Medulla oblongata (tissue), 1 donor: ENCODE measurements around the gene ULK4.
"Not testable (repeated sequence)": the region's sequence is repeated elsewhere in the genome, so short reads cannot be mapped to it uniquely, and the experiment has no call there.

ENCODE experiments used
- DNase-seq: peaks from one replicate; pipeline ENCODE4 v3.0.0-alpha.2; 2015; ENCODE audit errors: extremely low spot score

Gene ULK4

DNA sequence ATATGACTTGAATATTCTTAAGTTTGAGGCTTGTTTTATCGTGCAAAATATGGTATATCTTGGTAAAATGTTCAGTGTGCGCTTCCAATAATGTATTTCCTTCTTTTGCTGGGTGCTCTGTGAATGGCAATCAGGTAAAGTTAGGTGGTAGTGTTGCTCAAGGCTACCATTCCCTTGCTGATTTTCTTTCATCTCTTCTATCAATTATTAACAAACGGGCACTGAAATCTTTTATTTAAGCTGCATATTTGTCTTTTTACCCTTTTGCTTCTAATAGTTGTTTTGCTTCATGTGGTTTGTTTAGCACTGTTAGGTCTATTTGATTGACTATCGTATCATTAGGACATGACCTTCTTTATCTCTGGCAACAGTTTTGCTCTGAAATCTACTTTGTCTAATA, 520.3 kb downstream of the ULK4 start:
- DNase-seq: no peak

DNA sequence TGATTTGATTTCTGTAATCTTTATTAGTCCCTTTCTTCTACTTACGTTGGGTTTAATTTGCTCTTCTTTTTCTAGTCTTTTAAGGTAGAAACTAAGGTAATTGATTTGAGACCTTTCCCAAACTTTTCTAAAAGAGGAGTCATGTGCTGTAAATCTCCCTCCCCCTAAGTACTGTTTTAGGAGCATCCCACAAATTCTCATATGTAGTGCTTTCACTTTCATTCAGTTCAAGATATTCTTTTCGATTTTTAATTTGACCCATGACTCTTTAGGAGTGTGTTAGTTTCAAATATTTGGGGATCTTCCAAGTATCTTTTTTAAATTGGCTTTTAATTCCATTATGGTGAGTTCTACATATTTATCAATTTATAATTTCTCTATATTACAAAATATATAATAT, 520.8 kb downstream of the ULK4 start:
- DNase-seq: no peak

DNA sequence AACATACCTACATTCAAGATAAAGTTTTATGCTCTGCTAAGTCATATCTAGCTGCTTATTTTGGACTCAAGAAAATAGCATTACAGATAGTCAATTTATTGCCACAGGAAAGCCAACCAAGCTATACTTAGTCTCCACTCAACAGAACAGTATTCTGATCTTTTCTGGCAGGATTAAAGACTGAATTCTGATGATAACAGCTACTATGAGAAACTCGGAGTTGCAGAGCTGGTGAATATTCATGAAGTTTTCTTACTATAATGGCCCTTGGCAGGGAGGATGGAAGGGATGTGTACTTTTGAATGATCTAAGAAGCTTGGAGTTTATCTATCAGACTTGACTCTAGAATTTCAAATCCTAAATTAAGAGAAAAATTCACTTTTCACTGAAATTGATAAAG, 524.9 kb downstream of the ULK4 start:
- no peak for DNase-seq

GRCh38 chr3:41434781-41435180, 527.1 kb downstream of the ULK4 start:
- no peak for DNase-seq

DNA sequence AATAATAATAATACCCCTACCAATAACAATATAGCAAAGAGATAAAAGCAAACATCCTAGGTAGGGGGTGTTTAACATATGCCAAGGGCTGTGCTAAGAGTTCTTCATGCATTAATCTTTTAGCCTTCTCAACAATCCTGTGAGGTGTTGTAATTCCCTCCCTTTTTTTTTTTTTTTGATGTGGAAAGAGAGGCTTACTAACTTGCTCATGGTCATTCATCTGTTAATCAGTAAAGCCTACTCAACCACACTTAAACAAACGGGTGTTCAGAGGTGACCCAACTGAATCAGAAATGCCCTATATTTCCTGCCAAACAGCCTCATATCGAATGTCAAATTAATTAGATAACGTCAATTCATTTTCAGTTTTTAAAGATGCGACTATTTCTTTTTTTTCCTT, 530.5 kb downstream of the ULK4 start:
- no peak for DNase-seq

DNA sequence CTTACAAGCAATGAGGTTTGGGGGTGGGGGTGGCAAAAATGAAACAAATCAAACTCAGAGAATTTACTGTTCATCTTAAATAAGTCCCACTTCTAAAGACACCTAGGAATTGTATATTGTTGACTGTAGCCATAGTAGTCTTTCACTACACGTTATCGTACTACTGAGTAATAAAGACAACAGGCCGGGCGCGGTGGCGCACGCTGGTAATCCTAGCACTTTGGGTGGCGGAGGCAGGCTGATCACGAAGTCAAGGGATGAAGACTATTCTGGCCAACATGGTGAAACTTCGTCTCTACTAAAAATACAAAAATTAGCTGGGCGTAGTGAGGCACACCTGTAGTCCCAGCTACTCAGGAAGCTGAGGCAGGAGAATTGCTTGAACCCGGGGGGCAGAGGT, 531.0 kb downstream of the ULK4 start:
- DNase-seq: no peak

GRCh38 chr3:41430391-41430790, 531.5 kb downstream of the ULK4 start:
- DNase-seq: no peak

DNA sequence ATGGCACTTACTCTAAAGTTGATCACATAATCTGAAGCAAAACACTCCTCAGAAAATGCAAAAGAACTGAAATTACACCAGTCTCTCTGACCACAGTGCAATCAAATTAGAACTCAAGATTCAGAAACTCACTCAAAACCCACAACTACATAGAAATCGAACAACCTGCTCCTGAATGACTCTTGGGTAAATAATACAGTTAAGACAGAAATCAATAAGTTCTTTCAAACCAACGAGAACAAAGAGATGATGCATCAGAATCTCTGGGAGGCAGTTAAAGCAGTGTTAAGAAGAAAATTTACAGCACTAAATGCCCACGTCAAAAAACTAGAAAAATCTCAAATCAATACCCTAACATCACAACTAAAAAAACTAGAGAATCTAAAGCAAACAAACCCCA, 535.4 kb downstream of the ULK4 start:
- no peak for DNase-seq

DNA sequence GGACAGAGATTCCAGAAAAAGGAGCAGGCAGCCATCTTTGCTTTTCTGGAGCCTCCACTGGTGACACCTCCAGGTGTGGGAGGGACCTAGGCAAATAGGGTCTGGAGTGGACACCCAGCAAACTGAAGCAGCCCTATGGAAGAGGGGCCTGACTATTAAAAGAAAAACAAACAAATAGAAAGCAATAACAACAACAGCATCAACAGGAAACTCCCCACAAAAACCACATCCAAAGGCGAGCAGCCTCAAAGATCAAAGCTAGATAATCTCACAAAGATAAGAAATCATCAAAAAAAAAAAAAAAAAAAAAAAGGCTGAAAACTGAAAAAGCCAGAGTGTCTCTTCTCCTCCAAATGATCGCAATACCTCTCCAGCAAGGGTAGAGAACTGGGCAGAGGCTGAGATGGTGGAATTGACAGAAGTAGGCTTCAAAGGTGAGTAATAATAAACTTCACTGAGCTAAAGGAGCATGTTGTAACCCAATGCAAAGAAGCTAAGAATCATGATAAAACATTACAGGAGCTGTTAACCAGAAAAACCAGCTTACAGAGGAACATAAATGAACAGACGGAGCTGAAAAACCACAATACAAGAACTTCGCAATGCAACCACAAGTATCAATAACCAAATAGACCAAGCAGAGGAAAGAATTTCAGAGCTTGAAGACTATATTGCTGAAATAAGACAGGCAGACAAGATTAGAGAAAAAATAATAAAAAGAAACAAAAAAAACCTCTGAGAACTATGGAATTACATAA, 537.2 kb downstream of the ULK4 start:
- DNase-seq: no peak

- peak; percentile 4 for DNase-seq
Measured at GRCh38 chr3:41419809-41420208, 542.1 kb downstream of the ULK4 start.

GRCh38 chr3:41418961-41419691, 542.8 kb downstream of the ULK4 start:
- DNase-seq: no peak

GRCh38 chr3:41417574-41417973, 544.3 kb downstream of the ULK4 start:
- DNase-seq: no peak

DNA sequence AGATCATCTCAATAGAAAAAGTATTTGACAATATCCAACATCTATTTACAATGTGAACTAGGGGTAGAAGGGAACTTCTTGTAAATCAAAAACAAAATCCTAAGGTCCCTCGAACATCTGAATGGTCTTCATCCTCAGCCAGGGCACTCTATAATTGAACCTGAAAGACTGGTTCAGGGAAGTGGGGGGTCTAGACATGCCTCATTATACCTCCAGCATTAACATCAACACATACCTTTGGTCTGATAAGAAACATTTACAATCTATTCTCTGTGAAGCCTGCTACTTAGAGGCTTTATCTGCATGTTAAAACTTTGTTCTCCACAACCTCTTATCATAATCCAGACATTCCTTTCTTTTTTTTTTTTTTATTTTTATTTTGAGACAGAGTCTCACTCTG, 550.8 kb downstream of the ULK4 start:
- DNase-seq: no peak

GRCh38 chr3:41405466-41405865, 556.4 kb downstream of the ULK4 start:
- DNase-seq: no peak

- no peak for DNase-seq
Measured at GRCh38 chr3:41404582-41404981, 557.3 kb downstream of the ULK4 start.

GRCh38 chr3:41394896-41395295, 567.0 kb downstream of the ULK4 start:
- no peak for DNase-seq

DNA sequence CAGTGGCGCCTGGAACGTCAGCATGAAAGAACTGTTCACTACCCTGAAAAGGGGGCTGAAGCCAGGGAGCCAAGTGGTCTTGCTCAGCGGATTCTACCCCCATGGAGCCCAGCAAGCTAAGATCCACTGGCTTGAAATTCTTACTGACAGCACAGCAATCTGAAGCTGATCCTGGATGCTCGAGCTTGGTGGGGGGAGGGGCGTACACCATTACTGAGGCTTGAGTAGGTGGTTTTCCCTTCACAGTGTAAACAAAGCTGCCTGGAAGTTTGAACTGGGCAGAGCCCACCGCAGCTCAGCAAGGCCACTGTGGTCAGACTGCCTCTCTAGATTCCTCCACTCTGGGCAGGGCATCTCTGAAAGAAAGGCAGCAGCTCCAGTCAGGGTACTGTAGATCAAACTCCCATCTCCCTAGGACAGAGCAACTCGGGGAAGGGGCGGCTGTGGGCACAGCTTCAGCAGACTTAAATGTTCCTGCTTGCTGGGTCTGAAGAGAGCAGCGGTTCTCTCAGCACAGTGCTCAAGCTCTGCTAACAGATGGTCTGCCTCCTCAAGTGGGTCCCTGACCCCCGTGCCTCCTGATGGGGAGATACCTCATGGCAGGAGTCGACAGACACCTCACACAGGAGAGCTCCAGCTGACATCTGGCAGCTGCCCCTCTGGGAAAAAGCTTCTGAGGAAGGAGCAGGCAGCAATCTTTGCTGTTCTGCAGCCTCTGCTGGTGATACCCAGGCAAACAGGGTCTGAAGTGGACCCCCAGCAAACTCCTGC, 591.0 kb downstream of the ULK4 start:
- DNase-seq: not testable (repeated sequence)

GRCh38 chr3:41370307-41370706, 591.6 kb downstream of the ULK4 start:
- no peak for DNase-seq

GRCh38 chr3:41369838-41370237, 592.1 kb downstream of the ULK4 start:
- DNase-seq: no peak

DNA sequence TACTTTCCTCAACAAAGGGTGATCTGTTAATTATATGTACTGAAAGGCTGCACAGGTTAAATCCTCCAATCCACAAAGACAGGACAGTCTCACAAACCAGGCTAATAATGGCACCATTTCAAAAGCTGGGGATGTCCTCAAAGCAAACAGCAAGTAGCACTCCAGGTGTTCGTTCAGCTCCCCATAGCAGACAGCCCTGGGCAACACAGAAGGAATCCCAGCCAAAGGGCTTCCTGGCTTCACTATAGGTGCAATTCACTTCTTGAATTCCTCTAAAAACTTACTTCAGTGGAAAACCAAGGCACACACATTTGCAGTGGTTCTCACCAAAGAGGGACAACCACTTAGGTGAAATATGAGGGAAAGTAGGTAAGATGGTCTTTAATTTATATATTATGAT, 595.9 kb downstream of the ULK4 start:
- DNase-seq: no peak

GRCh38 chr3:41364736-41365135, 597.2 kb downstream of the ULK4 start:
- no peak for DNase-seq

- no peak for DNase-seq
Measured at GRCh38 chr3:41363830-41364523, 597.9 kb downstream of the ULK4 start.
